ENCODE results near the gene PRR7. TPM values are rescaled to one million over a fixed set of nuclear protein-coding genes. Genes with fewer than 3 reads are reported as not detected.
"Not testable (repeated sequence)": the region's sequence is repeated elsewhere in the genome, so short reads cannot be mapped to it uniquely, and the experiment has no call there.

PRR7 gene
- total RNA-seq, 1 donor from 2014 or later: 2.1 TPM

GRCh38 chr5:177483994-177484901 lies 37.6 kb downstream of the PRR7 start:
- Histone ChIP-seq H3K27ac (replicated peaks) (no peak overlapping the region), H3K4me3 (no peak overlapping the region), H3K9me3 (replicated peaks) (no peaks in the 10 kb centered on the region), H3K4me1 (peaks cover 13% of the 10 kb centered on the region), H3K27me3 (ENCODE audit: low read depth) (peaks cover 59% of the 10 kb centered on the region), H3K36me3 (peaks cover 50% of the 10 kb centered on the region)
- intact Hi-C loops (cut with micrococcal nuclease): no loop called here
- TF ChIP-seq CTCF (IDR thresholded peaks at IDR 0.05; ENCODE audit: borderline replicate concordance): no peak
- no peak for DNase-seq

- Histone ChIP-seq H3K27me3 (ENCODE audit: low read depth) (peaks cover 61% of the 10 kb centered on the region), H3K36me3 (peaks cover 58% of the 10 kb centered on the region), H3K9me3 (replicated peaks) (no peaks in the 10 kb centered on the region), H3K27ac (replicated peaks) (no peak overlapping the region), H3K4me3 (no peak overlapping the region), H3K4me1 (peaks cover 5% of the 10 kb centered on the region)
- intact Hi-C loops (cut with micrococcal nuclease): no loop called here
- DNase-seq: no peak
- TF ChIP-seq CTCF (IDR thresholded peaks at IDR 0.05; ENCODE audit: borderline replicate concordance): no peak
These were observed 38.4 kb downstream of the PRR7 start for GRCh38 chr5:177484902-177485549.

- H3K4me1 ChIP-seq; H3K27ac ChIP-seq (replicated peaks); intact Hi-C loops (cut with micrococcal nuclease); H3K9me3 ChIP-seq (replicated peaks); H3K4me3 ChIP-seq; DNase-seq: not testable (repeated sequence)
- H3K27me3 ChIP-seq (ENCODE audit: low read depth): peaks cover 61% of the 10 kb centered on the region
- peaks cover 64% of the 10 kb centered on the region for H3K36me3 ChIP-seq
These were observed 39.1 kb downstream of the PRR7 start for GRCh38 chr5:177485753-177486152.

GRCh38 chr5:177486256-177486655 lies 39.6 kb downstream of the PRR7 start:
- Histone ChIP-seq H3K27ac (replicated peaks) (no peak overlapping the region), H3K4me3 (no peak overlapping the region), H3K27me3 (ENCODE audit: low read depth) (peaks cover 61% of the 10 kb centered on the region), H3K36me3 (peaks cover 69% of the 10 kb centered on the region), H3K9me3 (replicated peaks) (no peaks in the 10 kb centered on the region), H3K4me1 (peaks cover 4% of the 10 kb centered on the region)
- TF ChIP-seq CTCF (IDR thresholded peaks at IDR 0.05; ENCODE audit: borderline replicate concordance): no peak
- intact Hi-C loops (cut with micrococcal nuclease): no loop called here
- no peak for DNase-seq

- Histone ChIP-seq H3K4me3 (no peak overlapping the region), H3K4me1 (peaks cover 10% of the 10 kb centered on the region), H3K9me3 (replicated peaks) (no peaks in the 10 kb centered on the region), H3K27ac (replicated peaks) (no peak overlapping the region), H3K27me3 (ENCODE audit: low read depth) (peaks cover 53% of the 10 kb centered on the region), H3K36me3 (peaks cover 78% of the 10 kb centered on the region)
- TF ChIP-seq CTCF (IDR thresholded peaks at IDR 0.05; ENCODE audit: borderline replicate concordance): no peak
- no peak for DNase-seq
- intact Hi-C loops (cut with micrococcal nuclease): no loop called here
These were observed 40.5 kb downstream of the PRR7 start for GRCh38 chr5:177487144-177487543.

GRCh38 chr5:177487975-177488374 lies 41.4 kb downstream of the PRR7 start:
- TF ChIP-seq CTCF (IDR thresholded peaks at IDR 0.05; ENCODE audit: borderline replicate concordance): no peak
- peaks cover 86% of the 10 kb centered on the region for H3K36me3 ChIP-seq
- DNase-seq: no peak
- no peaks in the 10 kb centered on the region for H3K9me3 ChIP-seq (replicated peaks)
- H3K27me3 ChIP-seq (ENCODE audit: low read depth): peaks cover 50% of the 10 kb centered on the region
- intact Hi-C loops (cut with micrococcal nuclease): no loop called here
- H3K4me3 ChIP-seq: no peak overlapping the region
- H3K27ac ChIP-seq (replicated peaks): no peak overlapping the region
- peaks cover 15% of the 10 kb centered on the region for H3K4me1 ChIP-seq
